GM23338 (cell line): Measurements from ENCODE around the gene CYB5D1.

Source experiments
- EZH2 ChIP-seq: fragments of 200-600 bp; sonication (generic); IDR thresholded peaks from one replicate; pipeline ENCODE4 v1.8.0; 2017; ENCODE audit warnings: antibody characterized with exemption, mild to moderate bottlenecking, low read depth; ENCODE audit not compliant: unreplicated experiment
- EZH2phosphoT487 ChIP-seq: fragments of 200-600 bp; sonication (generic); IDR thresholded peaks from one replicate; pipeline ENCODE4 v1.8.1; 2018; ENCODE audit warnings: antibody characterized with exemption; ENCODE audit not compliant: unreplicated experiment
- JUNB ChIP-seq: IDR thresholded peaks from one replicate; pipeline ENCODE4 v1.6.1; 2016; ENCODE audit warnings: antibody characterized with exemption; ENCODE audit not compliant: unreplicated experiment
- POLR2AphosphoS5 ChIP-seq: IDR thresholded peaks from 2 replicates; pipeline ENCODE4 v1.6.1; 2016; ENCODE audit warnings: antibody characterized with exemption, low read depth
- STAT1 ChIP-seq: IDR thresholded peaks from one replicate; pipeline ENCODE4 v1.6.1; 2016; ENCODE audit warnings: antibody characterized with exemption; ENCODE audit not compliant: unreplicated experiment
- TF ChIP-seq, protein P1 (sequence below), 2 experiments: fragments of 200-600 bp in 1 of 2; sonication (generic) in 1 of 2; conservative IDR thresholded peaks; 2 replicates each; pipeline versions ENCODE4 v1.5.1 to v1.6.1; 2016 to 2017; ENCODE audit warnings: antibody characterized with exemption in 2 of 2, low read depth in 2 of 2, mild to moderate bottlenecking in 2 of 2, moderate library complexity in 1 of 2
- TF ChIP-seq, protein P2 (sequence below): IDR thresholded peaks from one replicate; pipeline ENCODE4 v1.6.1; 2018; ENCODE audit warnings: antibody characterized with exemption; ENCODE audit not compliant: unreplicated experiment
- TF ChIP-seq, protein P3 (sequence below): IDR thresholded peaks from 2 replicates; pipeline ENCODE4 v1.6.1; 2016; ENCODE audit warnings: antibody characterized with exemption
- TF ChIP-seq, protein P4 (sequence below): fragments of 250-450 bp; sonication (Bioruptor Pico); IDR thresholded peaks from 2 replicates; pipeline ENCODE4 v1.5.0; 2020; ENCODE audit warnings: mild to moderate bottlenecking, moderate library complexity

DNA sequence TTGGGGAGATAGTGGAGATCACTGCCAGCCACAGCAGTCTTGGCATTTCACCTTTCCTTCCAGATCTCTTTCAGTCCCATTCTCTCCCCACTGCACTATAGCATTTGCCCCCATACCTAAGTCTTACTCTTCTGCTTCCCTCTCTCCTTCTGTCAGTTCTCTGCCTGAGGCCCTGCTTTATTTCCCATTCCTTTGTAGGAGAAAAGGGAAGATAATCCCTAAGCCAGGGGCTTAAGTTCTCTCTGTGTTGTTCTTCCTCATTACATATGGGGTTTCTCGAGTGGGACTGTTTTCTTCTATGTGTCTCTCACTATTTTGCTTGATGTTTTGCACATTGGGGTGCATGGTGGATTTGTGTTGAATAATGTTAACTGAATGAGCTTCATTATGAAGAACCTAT is 17.4 kb upstream of the CYB5D1 start:
- no peak for TF ChIP-seq POLR2AphosphoS5
- TF ChIP-seq, protein P1, sequence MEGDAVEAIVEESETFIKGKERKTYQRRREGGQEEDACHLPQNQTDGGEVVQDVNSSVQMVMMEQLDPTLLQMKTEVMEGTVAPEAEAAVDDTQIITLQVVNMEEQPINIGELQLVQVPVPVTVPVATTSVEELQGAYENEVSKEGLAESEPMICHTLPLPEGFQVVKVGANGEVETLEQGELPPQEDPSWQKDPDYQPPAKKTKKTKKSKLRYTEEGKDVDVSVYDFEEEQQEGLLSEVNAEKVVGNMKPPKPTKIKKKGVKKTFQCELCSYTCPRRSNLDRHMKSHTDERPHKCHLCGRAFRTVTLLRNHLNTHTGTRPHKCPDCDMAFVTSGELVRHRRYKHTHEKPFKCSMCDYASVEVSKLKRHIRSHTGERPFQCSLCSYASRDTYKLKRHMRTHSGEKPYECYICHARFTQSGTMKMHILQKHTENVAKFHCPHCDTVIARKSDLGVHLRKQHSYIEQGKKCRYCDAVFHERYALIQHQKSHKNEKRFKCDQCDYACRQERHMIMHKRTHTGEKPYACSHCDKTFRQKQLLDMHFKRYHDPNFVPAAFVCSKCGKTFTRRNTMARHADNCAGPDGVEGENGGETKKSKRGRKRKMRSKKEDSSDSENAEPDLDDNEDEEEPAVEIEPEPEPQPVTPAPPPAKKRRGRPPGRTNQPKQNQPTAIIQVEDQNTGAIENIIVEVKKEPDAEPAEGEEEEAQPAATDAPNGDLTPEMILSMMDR (conservative IDR thresholded peaks at IDR 0.05; ENCODE audit: low read depth in 2 of 2): no peak
- no peak for TF ChIP-seq EZH2
- TF ChIP-seq JUNB: no peak
- TF ChIP-seq EZH2phosphoT487: no peak
- TF ChIP-seq, protein P2, sequence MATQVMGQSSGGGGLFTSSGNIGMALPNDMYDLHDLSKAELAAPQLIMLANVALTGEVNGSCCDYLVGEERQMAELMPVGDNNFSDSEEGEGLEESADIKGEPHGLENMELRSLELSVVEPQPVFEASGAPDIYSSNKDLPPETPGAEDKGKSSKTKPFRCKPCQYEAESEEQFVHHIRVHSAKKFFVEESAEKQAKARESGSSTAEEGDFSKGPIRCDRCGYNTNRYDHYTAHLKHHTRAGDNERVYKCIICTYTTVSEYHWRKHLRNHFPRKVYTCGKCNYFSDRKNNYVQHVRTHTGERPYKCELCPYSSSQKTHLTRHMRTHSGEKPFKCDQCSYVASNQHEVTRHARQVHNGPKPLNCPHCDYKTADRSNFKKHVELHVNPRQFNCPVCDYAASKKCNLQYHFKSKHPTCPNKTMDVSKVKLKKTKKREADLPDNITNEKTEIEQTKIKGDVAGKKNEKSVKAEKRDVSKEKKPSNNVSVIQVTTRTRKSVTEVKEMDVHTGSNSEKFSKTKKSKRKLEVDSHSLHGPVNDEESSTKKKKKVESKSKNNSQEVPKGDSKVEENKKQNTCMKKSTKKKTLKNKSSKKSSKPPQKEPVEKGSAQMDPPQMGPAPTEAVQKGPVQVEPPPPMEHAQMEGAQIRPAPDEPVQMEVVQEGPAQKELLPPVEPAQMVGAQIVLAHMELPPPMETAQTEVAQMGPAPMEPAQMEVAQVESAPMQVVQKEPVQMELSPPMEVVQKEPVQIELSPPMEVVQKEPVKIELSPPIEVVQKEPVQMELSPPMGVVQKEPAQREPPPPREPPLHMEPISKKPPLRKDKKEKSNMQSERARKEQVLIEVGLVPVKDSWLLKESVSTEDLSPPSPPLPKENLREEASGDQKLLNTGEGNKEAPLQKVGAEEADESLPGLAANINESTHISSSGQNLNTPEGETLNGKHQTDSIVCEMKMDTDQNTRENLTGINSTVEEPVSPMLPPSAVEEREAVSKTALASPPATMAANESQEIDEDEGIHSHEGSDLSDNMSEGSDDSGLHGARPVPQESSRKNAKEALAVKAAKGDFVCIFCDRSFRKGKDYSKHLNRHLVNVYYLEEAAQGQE: no peak
- TF ChIP-seq STAT1: no peak
- TF ChIP-seq, protein P3, sequence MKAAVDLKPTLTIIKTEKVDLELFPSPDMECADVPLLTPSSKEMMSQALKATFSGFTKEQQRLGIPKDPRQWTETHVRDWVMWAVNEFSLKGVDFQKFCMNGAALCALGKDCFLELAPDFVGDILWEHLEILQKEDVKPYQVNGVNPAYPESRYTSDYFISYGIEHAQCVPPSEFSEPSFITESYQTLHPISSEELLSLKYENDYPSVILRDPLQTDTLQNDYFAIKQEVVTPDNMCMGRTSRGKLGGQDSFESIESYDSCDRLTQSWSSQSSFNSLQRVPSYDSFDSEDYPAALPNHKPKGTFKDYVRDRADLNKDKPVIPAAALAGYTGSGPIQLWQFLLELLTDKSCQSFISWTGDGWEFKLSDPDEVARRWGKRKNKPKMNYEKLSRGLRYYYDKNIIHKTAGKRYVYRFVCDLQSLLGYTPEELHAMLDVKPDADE: no peak
- TF ChIP-seq, protein P4, sequence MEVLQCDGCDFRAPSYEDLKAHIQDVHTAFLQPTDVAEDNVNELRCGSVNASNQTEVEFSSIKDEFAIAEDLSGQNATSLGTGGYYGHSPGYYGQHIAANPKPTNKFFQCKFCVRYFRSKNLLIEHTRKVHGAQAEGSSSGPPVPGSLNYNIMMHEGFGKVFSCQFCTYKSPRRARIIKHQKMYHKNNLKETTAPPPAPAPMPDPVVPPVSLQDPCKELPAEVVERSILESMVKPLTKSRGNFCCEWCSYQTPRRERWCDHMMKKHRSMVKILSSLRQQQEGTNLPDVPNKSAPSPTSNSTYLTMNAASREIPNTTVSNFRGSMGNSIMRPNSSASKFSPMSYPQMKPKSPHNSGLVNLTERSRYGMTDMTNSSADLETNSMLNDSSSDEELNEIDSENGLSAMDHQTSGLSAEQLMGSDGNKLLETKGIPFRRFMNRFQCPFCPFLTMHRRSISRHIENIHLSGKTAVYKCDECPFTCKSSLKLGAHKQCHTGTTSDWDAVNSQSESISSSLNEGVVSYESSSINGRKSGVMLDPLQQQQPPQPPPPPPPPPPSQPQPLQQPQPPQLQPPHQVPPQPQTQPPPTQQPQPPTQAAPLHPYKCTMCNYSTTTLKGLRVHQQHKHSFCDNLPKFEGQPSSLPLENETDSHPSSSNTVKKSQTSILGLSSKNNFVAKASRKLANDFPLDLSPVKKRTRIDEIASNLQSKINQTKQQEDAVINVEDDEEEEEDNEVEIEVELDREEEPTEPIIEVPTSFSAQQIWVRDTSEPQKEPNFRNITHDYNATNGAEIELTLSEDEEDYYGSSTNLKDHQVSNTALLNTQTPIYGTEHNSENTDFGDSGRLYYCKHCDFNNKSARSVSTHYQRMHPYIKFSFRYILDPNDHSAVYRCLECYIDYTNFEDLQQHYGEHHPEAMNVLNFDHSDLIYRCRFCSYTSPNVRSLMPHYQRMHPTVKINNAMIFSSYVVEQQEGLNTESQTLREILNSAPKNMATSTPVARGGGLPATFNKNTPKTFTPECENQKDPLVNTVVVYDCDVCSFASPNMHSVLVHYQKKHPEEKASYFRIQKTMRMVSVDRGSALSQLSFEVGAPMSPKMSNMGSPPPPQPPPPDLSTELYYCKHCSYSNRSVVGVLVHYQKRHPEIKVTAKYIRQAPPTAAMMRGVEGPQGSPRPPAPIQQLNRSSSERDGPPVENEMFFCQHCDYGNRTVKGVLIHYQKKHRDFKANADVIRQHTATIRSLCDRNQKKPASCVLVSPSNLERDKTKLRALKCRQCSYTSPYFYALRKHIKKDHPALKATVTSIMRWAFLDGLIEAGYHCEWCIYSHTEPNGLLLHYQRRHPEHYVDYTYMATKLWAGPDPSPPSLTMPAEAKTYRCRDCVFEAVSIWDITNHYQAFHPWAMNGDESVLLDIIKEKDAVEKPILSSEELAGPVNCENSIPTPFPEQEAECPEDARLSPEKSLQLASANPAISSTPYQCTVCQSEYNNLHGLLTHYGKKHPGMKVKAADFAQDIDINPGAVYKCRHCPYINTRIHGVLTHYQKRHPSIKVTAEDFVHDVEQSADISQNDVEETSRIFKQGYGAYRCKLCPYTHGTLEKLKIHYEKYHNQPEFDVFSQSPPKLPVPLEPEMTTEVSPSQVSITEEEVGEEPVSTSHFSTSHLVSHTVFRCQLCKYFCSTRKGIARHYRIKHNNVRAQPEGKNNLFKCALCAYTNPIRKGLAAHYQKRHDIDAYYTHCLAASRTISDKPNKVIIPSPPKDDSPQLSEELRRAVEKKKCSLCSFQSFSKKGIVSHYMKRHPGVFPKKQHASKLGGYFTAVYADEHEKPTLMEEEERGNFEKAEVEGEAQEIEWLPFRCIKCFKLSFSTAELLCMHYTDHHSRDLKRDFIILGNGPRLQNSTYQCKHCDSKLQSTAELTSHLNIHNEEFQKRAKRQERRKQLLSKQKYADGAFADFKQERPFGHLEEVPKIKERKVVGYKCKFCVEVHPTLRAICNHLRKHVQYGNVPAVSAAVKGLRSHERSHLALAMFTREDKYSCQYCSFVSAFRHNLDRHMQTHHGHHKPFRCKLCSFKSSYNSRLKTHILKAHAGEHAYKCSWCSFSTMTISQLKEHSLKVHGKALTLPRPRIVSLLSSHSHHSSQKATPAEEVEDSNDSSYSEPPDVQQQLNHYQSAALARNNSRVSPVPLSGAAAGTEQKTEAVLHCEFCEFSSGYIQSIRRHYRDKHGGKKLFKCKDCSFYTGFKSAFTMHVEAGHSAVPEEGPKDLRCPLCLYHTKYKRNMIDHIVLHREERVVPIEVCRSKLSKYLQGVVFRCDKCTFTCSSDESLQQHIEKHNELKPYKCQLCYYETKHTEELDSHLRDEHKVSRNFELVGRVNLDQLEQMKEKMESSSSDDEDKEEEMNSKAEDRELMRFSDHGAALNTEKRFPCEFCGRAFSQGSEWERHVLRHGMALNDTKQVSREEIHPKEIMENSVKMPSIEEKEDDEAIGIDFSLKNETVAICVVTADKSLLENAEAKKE (CRISPR knock-in tag): no peak
